IMR-90 (cell line): ENCODE results near the gene DYNLRB1. TPM values are rescaled to one million over a fixed set of nuclear protein-coding genes. Genes with fewer than 3 reads are reported as not detected.

ENCODE experiments used
- ATAC-seq: fragments of 200-7000 bp; cut with Tn5 transposase; 2 replicates; pipeline ENCODE4 v1.9.1; 2020; ENCODE audit warnings: low read depth, mild to moderate bottlenecking, moderate library complexity
- BruUV-seq: library from RNA; stranded (reverse); fragments of 400-500 nt; replicated peaks from 2 replicates; lab custom pipeline; 2021; lab: Mats Ljungman, UMichigan
- CTCF ChIA-PET: fragments of 300-600 bp; formaldehyde crosslinking; extraction: SDS; loops from one replicate; lab custom pipeline; 2021; ENCODE audit warnings: antibody characterized with exemption; lab: Yijun Ruan, JAX
- POLR2A ChIA-PET: fragments of 300-600 bp; sonication (Branson Sonifier 250); formaldehyde crosslinking; loops from one replicate; lab custom pipeline; 2022; ENCODE audit warnings: antibody characterized with exemption; ENCODE audit not compliant: unreplicated experiment; lab: Charles Lee
- DNase-seq: peaks from one replicate; pipeline ENCODE4 v3.0.0; 2013
- H2AFZ ChIP-seq: replicated peaks from 2 replicates; pipeline ENCODE3; 2013; ENCODE audit warnings: low read length, mild to moderate bottlenecking; ENCODE audit not compliant: poor library complexity
- H2AK5ac ChIP-seq: 2 replicates; pipeline ENCODE4 v1.6.1; 2013; ENCODE audit warnings: low read depth, low read length, inconsistent platforms
- H2AK9ac ChIP-seq: replicated peaks from 2 replicates; pipeline ENCODE3; 2013; ENCODE audit warnings: mild to moderate bottlenecking, low read depth, low read length, moderate library complexity; ENCODE audit not compliant: poor library complexity
- H2BK120ac ChIP-seq: 2 replicates; pipeline ENCODE4 v1.6.1; 2013; ENCODE audit warnings: low read depth, low read length, inconsistent platforms
- H2BK15ac ChIP-seq: 3 replicates; pipeline ENCODE4 v1.6.1; 2013; ENCODE audit warnings: low read depth, low read length, inconsistent platforms
- H2BK20ac ChIP-seq: 2 replicates; pipeline ENCODE4 v1.6.1; 2013; ENCODE audit warnings: low read depth, mild to moderate bottlenecking, inconsistent platforms, low read length, moderate library complexity
- H2BK5ac ChIP-seq: 2 replicates; pipeline ENCODE4 v1.6.1; 2013; ENCODE audit warnings: mild to moderate bottlenecking, low read depth, low read length, inconsistent platforms; ENCODE audit not compliant: poor library complexity, severe bottlenecking
- H3K14ac ChIP-seq: replicated peaks from 2 replicates; pipeline ENCODE4 v1.6.1; 2013; ENCODE audit warnings: low read depth, low read length, inconsistent platforms
- H3K18ac ChIP-seq: 2 replicates; pipeline ENCODE4 v1.6.1; 2013; ENCODE audit warnings: low read depth, low read length, control low read depth
- H3K23ac ChIP-seq: 2 replicates; pipeline ENCODE4 v1.6.1; 2013; ENCODE audit warnings: low read depth, low read length, inconsistent platforms
- H3K27ac ChIP-seq: 2 replicates; pipeline ENCODE4 v1.5.1; 2013; ENCODE audit warnings: mild to moderate bottlenecking, control low read depth, low read length; ENCODE audit not compliant: insufficient read depth
- H3K27me3 ChIP-seq: 2 replicates; pipeline ENCODE4 v1.6.1; 2013; ENCODE audit warnings: low read length; ENCODE audit not compliant: control insufficient read depth, insufficient read depth
- H3K36me3 ChIP-seq: 2 replicates; pipeline ENCODE4 v1.6.1; 2013; ENCODE audit warnings: low read length, mixed read lengths; ENCODE audit not compliant: control insufficient read depth, insufficient read depth
- H3K4ac ChIP-seq: 2 replicates; pipeline ENCODE4 v1.6.1; 2013; ENCODE audit warnings: low read depth, low read length, inconsistent platforms
- H3K4me1 ChIP-seq: 2 replicates; pipeline ENCODE4 v1.6.1; 2013; ENCODE audit warnings: low read length, mixed read lengths; ENCODE audit not compliant: control insufficient read depth, insufficient read depth
- H3K4me2 ChIP-seq: 2 replicates; pipeline ENCODE4 v1.6.1; 2013; ENCODE audit warnings: low read depth, mild to moderate bottlenecking, control low read depth, low read length, moderate library complexity
- H3K4me3 ChIP-seq: 2 replicates; pipeline ENCODE4 v1.5.1; 2013; ENCODE audit warnings: low read depth, mild to moderate bottlenecking, control low read depth, low read length, moderate library complexity; ENCODE audit not compliant: insufficient read depth
- H3K56ac ChIP-seq: 2 replicates; pipeline ENCODE4 v1.6.1; 2013; ENCODE audit warnings: low read length, inconsistent platforms; ENCODE audit not compliant: insufficient read depth; ENCODE audit errors: extremely low read depth
- H3K79me1 ChIP-seq, 2 experiments: 2 replicates each; pipeline ENCODE4 v1.6.1; 2013; ENCODE audit warnings: low read length in 2 of 2, inconsistent platforms in 1 of 2, low read depth in 1 of 2
- H3K9ac ChIP-seq: 2 replicates; pipeline ENCODE4 v1.6.1; 2013; ENCODE audit warnings: low read depth, low read length, control low read depth
- H3K9me1 ChIP-seq: 2 replicates; pipeline ENCODE4 v1.6.1; 2013; ENCODE audit warnings: low read length, inconsistent platforms; ENCODE audit not compliant: insufficient read depth
- H3K9me3 ChIP-seq: 2 replicates; pipeline ENCODE4 v1.6.1; 2013; ENCODE audit warnings: low read length; ENCODE audit not compliant: control insufficient read depth, insufficient read depth
- H4K20me1 ChIP-seq: 2 replicates; pipeline ENCODE4 v1.6.1; 2013; ENCODE audit warnings: low read length, inconsistent platforms; ENCODE audit not compliant: insufficient read depth
- H4K5ac ChIP-seq: 2 replicates; pipeline ENCODE4 v1.6.1; 2013; ENCODE audit warnings: mild to moderate bottlenecking, low read depth, low read length, control low read depth
- H4K8ac ChIP-seq, 2 experiments: 2 replicates each; pipeline ENCODE4 v1.6.1; 2013; ENCODE audit warnings: low read depth in 2 of 2, low read length in 2 of 2, control low read depth in 1 of 2, inconsistent platforms in 1 of 2
- H4K91ac ChIP-seq: 2 replicates; pipeline ENCODE4 v1.6.1; 2013; ENCODE audit warnings: low read depth, low read length, inconsistent platforms; ENCODE audit not compliant: insufficient read depth
- BHLHE40 ChIP-seq: fragments of 150-350 bp; IDR thresholded peaks from 2 replicates; pipeline ENCODE4 v1.6.1; 2016; ENCODE audit warnings: mild to moderate bottlenecking, low read depth, low read length
- CHD1 ChIP-seq: IDR thresholded peaks from 2 replicates; pipeline ENCODE4 v1.6.1; 2012; ENCODE audit warnings: low read depth, low read length, improper control_type of control experiment
- FOS ChIP-seq: fragments of 150-350 bp; IDR thresholded peaks from 2 replicates; pipeline ENCODE4 v1.6.1; 2016; ENCODE audit warnings: low read depth, low read length
- MAFK ChIP-seq: IDR thresholded peaks from 2 replicates; pipeline ENCODE4 v1.6.1; 2012; ENCODE audit warnings: low read depth, low read length, improper control_type of control experiment
- MAZ ChIP-seq: IDR thresholded peaks from 2 replicates; pipeline ENCODE4 v1.6.1; 2012; ENCODE audit warnings: low read depth, mild to moderate bottlenecking, low read length, improper control_type of control experiment, moderate library complexity, borderline replicate concordance
- NFE2L2 ChIP-seq: fragments of 150-350 bp; IDR thresholded peaks from 2 replicates; pipeline ENCODE4 v1.6.1; 2016; ENCODE audit warnings: low read depth, mild to moderate bottlenecking, low read length
- RAD21 ChIP-seq: IDR thresholded peaks from 2 replicates; pipeline ENCODE4 v1.6.1; 2012; ENCODE audit warnings: low read length, improper control_type of control experiment
- RCOR1 ChIP-seq: IDR thresholded peaks from 2 replicates; pipeline ENCODE4 v1.6.1; 2012; ENCODE audit warnings: mild to moderate bottlenecking, low read length, improper control_type of control experiment; ENCODE audit not compliant: insufficient replicate concordance
- RFX5 ChIP-seq: IDR thresholded peaks from 2 replicates; pipeline ENCODE4 v1.8.0; 2012; ENCODE audit warnings: low read depth, mild to moderate bottlenecking, low read length, moderate library complexity
- WGBS, 2 experiments: methylation state at CpG; one replicate each; pipeline versions ENCODE4 v1.1.5 to v1.1.7; 2013; ENCODE audit warnings: missing lambda C conversion rate in 2 of 2; ENCODE audit not compliant: insufficient read length in 1 of 2; ENCODE audit errors: extremely low coverage in 2 of 2; 5-methylcytosine and 5-hydroxymethylcytosine counted together
- dilution Hi-C: fragments of 300-500 bp; cut with HindIII; formaldehyde crosslinking; loops from one replicate; pipeline ENCODE4 v1.14.3; 2018; ENCODE audit warnings: low sequenced_read_pairs; ENCODE audit not compliant: unreplicated experiment
- in situ Hi-C: fragments of 300-500 bp; cut with MboI; formaldehyde crosslinking; loops from 3 replicates; pipeline ENCODE4 v1.14.3; 2019; ENCODE audit warnings: low sequenced_read_pairs, inconsistent platforms, mixed read lengths
- intact Hi-C: fragments of 100-400 bp; cut with micrococcal nuclease; formaldehyde crosslinking; loops from 2 replicates; pipeline ENCODE4 v1.10.0; 2022
- polyA plus RNA-seq, 3 experiments: library from polyadenylated mRNA; depleted of rRNA; stranded (reverse); fragments of >200 nt; gene quantifications; 2 replicates each; pipeline ENCODE4 v1.2.3, GENCODE V29; 2012; ENCODE audit warnings: low replicate concordance in 1 of 3
- total RNA-seq: library from RNA; depleted of rRNA; stranded (reverse); fragments of >200 nt; gene quantifications from 2 replicates; pipeline ENCODE4 v1.2.3, GENCODE V29; 2012
- TF ChIP-seq, protein P1 (sequence below): fragments of 150-350 bp; IDR thresholded peaks from 2 replicates; pipeline ENCODE4 v1.6.1; 2016; ENCODE audit warnings: low read depth, mild to moderate bottlenecking, low read length, moderate library complexity, borderline replicate concordance
- TF ChIP-seq, protein P2 (sequence below): conservative IDR thresholded peaks from 2 replicates; pipeline ENCODE4 v1.5.1; 2012; ENCODE audit warnings: mild to moderate bottlenecking, low read depth, low read length, improper control_type of control experiment
- TF ChIP-seq, protein P3 (sequence below): fragments of 150-350 bp; IDR thresholded peaks from 2 replicates; pipeline ENCODE4 v1.6.1; 2017; ENCODE audit warnings: mild to moderate bottlenecking, antibody characterized with exemption, low read length, low read depth

DYNLRB1 gene
- total and polyA plus RNA-seq, 2 of the 4 experiments (the other 2 are of a cell fraction): 82.4 to 380 TPM

DNA sequence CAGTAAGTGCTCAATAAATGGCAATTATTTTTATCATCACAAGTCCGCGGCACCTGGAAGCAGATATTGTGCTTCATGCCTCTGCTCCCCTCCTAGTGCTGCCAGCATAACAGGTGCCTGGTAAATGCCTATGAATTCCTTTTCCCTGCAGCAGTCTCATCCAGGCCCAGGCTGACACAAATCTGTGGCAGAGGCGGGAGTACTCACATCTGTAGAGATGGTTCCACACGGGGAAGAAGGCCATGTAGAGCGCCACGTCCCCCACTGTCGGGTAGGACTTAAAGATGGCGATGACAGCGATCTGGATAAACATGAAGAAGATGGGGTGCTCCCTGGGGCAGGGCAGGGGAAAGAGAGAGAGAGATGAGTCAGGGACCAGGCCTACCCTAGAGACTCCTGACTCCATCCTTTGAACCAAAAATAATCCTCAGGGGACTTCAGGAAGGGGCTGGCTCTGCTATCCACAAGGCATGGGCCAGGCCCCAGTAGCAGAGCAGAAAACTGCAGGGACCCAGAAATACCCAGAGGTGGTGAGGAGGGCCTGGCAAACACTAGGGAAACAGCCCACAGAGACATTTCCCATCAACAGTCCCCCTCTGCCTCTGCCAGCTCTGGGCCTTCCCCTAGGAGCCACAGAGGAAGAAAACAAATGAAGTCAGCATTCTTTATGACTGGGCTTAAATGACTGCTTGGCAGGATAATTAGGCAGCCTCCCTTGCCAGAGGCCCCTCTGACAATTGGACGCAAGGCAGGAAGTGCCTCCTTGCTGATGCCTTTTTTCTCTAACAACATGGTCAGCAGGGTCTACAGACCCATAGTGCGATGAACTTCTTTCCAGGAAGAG, 65.3 kb downstream of the DYNLRB1 start:
- Histone ChIP-seq H3K18ac (0 out of 2 replicates have a peak overlapping the region, but pooled peaks have one; percentile 22), H2AFZ (peak overlapping the region; percentile 45), H3K23ac (no peak overlapping the region), H3K27ac (peak overlapping the region; percentile 23; the same call in 1 of the 2 replicates), H3K9me3 (no peaks in the 10 kb centered on the region), H2BK15ac (no peak overlapping the region), H4K5ac (peak overlapping the region; percentile 42), H3K4ac (peak overlapping the region; percentile 46), H4K91ac (no peak overlapping the region), H3K4me2 (no peak overlapping the region), H3K79me1 (peaks cover 0 to 3% of the 10 kb centered on the region in 2 experiments; a peak in 2 of 4 replicates), H4K8ac (peak overlapping the region in 1 of 2 experiments; percentile 76; a peak in 1 of 4 replicates), H3K4me1 (peaks cover 17% of the 10 kb centered on the region), H3K36me3 (peaks cover 4% of the 10 kb centered on the region), H3K14ac (peak overlapping the region; percentile 62; the same call in 1 of the 2 replicates), H2BK5ac (peak overlapping the region; percentile 17), H2BK120ac (peak overlapping the region; percentile 46; the same call in 1 of the 2 replicates), H4K20me1 (no peaks in the 10 kb centered on the region), H3K9ac (no peak overlapping the region), H3K4me3 (no peak overlapping the region), H3K9me1 (peaks cover 17% of the 10 kb centered on the region), H3K27me3 (no peaks in the 10 kb centered on the region), H2AK5ac (peak overlapping the region; percentile 65; the same call in 1 of the 2 replicates), H3K56ac (no peak overlapping the region; the same call in 1 of the 2 replicates), H2AK9ac (peak overlapping the region; percentile 60), H2BK20ac (peak overlapping the region; percentile 51; the same call in 1 of the 2 replicates)
- ChIA-PET POLR2A (no interaction called here), CTCF (interaction anchor here (1.0 kb wide), 1 partner anchor 128 kb away, joined by 4 read pairs; no protein-coding TSS in a partner anchor)
- 60% methylated on average over 2 of the region's 11 CpGs; no CpG with 5 or more reads in 1 of the 2 experiments for WGBS, 2 experiments
- intact Hi-C loops (no loop called here), dilution Hi-C loops (no loop called here), in situ Hi-C loops (loop anchor here (10.0 kb wide), 1 partner anchor 183 kb away; no protein-coding TSS in a partner anchor)
- peak; percentile 70 for DNase-seq
- BruUV-seq: no TSS peak
- peak; percentile 60 for ATAC-seq
- TF ChIP-seq RCOR1 (no peak), NFE2L2 (peak; percentile 52; the same call in 1 of the 2 replicates), RFX5 (no peak), CHD1 (no peak), MAZ (no peak), RAD21 (no peak), FOS (no peak), BHLHE40 (no peak), MAFK (peak; percentile 64)
- TF ChIP-seq, protein P1, sequence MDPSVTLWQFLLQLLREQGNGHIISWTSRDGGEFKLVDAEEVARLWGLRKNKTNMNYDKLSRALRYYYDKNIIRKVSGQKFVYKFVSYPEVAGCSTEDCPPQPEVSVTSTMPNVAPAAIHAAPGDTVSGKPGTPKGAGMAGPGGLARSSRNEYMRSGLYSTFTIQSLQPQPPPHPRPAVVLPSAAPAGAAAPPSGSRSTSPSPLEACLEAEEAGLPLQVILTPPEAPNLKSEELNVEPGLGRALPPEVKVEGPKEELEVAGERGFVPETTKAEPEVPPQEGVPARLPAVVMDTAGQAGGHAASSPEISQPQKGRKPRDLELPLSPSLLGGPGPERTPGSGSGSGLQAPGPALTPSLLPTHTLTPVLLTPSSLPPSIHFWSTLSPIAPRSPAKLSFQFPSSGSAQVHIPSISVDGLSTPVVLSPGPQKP: no peak
- TF ChIP-seq, protein P2, sequence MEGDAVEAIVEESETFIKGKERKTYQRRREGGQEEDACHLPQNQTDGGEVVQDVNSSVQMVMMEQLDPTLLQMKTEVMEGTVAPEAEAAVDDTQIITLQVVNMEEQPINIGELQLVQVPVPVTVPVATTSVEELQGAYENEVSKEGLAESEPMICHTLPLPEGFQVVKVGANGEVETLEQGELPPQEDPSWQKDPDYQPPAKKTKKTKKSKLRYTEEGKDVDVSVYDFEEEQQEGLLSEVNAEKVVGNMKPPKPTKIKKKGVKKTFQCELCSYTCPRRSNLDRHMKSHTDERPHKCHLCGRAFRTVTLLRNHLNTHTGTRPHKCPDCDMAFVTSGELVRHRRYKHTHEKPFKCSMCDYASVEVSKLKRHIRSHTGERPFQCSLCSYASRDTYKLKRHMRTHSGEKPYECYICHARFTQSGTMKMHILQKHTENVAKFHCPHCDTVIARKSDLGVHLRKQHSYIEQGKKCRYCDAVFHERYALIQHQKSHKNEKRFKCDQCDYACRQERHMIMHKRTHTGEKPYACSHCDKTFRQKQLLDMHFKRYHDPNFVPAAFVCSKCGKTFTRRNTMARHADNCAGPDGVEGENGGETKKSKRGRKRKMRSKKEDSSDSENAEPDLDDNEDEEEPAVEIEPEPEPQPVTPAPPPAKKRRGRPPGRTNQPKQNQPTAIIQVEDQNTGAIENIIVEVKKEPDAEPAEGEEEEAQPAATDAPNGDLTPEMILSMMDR: no peak
- TF ChIP-seq, protein P3, sequence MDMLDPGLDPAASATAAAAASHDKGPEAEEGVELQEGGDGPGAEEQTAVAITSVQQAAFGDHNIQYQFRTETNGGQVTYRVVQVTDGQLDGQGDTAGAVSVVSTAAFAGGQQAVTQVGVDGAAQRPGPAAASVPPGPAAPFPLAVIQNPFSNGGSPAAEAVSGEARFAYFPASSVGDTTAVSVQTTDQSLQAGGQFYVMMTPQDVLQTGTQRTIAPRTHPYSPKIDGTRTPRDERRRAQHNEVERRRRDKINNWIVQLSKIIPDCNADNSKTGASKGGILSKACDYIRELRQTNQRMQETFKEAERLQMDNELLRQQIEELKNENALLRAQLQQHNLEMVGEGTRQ: no peak
